Large intestine (tissue), 3 donors: Measurements from ENCODE around the gene ZNF771. TPM values are rescaled to one million over a fixed set of nuclear protein-coding genes. Genes with fewer than 3 reads are reported as not detected.
"Not testable (repeated sequence)": the region's sequence is repeated elsewhere in the genome, so short reads cannot be mapped to it uniquely, and the experiment has no call there.

Experiments used
- DNase-seq, 2 donors: peaks; one replicate each; pipeline versions ENCODE4 v3.0.0 to v3.0.0-alpha.2; 2013
- H3K27ac ChIP-seq: one replicate; pipeline ENCODE4 v1.5.1; 2013; ENCODE audit warnings: low read length
- H3K27me3 ChIP-seq: 2 replicates; pipeline ENCODE4 v1.6.1; 2013; ENCODE audit warnings: low read length; ENCODE audit not compliant: control insufficient read depth, insufficient read depth
- H3K36me3 ChIP-seq: 2 replicates; pipeline ENCODE4 v1.6.1; 2013; ENCODE audit warnings: low read length; ENCODE audit not compliant: control insufficient read depth, insufficient read depth
- H3K4me1 ChIP-seq: one replicate; pipeline ENCODE4 v1.6.1; 2013; ENCODE audit warnings: low read length; ENCODE audit not compliant: control insufficient read depth, insufficient read depth
- H3K4me3 ChIP-seq: one replicate; pipeline ENCODE4 v1.5.1; 2013; ENCODE audit warnings: low read length
- H3K9me3 ChIP-seq: one replicate; pipeline ENCODE4 v1.6.1; 2013; ENCODE audit warnings: mild to moderate bottlenecking, low read depth, low read length, moderate library complexity; ENCODE audit not compliant: control insufficient read depth
- WGBS: methylation state at CpG from one replicate; pipeline ENCODE4 v1.1.5; 2013; ENCODE audit warnings: low lambda C conversion rate; ENCODE audit not compliant: insufficient coverage; 5-methylcytosine and 5-hydroxymethylcytosine counted together
- polyA plus RNA-seq: library from polyadenylated mRNA; unstranded; fragments of 120-200 nt; gene quantifications from one replicate; pipeline ENCODE4 v1.2.1, GENCODE V29; 2013

The ZNF771 gene
- polyA plus RNA-seq, 1 donor = 4.0 TPM

DNA sequence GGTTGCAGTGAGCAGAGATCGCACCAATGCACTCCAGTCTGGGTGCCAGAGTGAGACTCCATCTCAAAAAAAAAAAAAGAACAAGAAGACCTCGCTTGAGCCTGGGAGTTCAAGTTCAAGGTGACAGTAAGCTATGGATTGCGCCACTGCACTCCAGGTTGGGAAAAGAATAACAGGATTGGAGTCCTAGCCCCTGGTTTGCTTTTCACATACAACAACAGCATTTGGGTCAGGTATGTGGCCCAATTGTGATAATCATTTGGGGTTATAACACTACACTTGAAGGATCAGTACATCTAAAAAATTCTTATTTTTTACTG is 41.7 kb downstream of the ZNF771 start:
- Histone ChIP-seq H3K36me3 (peaks cover 5% of the 10 kb centered on the region), H3K9me3 (peaks cover 22% of the 10 kb centered on the region), H3K27me3 (no peaks in the 10 kb centered on the region), H3K4me1 (peaks cover 60% of the 10 kb centered on the region), H3K4me3 (no peak overlapping the region), H3K27ac (no peak overlapping the region)
- DNase-seq = no peak
- 100% methylated on average over 1 of the region's 3 CpGs for WGBS

DNA sequence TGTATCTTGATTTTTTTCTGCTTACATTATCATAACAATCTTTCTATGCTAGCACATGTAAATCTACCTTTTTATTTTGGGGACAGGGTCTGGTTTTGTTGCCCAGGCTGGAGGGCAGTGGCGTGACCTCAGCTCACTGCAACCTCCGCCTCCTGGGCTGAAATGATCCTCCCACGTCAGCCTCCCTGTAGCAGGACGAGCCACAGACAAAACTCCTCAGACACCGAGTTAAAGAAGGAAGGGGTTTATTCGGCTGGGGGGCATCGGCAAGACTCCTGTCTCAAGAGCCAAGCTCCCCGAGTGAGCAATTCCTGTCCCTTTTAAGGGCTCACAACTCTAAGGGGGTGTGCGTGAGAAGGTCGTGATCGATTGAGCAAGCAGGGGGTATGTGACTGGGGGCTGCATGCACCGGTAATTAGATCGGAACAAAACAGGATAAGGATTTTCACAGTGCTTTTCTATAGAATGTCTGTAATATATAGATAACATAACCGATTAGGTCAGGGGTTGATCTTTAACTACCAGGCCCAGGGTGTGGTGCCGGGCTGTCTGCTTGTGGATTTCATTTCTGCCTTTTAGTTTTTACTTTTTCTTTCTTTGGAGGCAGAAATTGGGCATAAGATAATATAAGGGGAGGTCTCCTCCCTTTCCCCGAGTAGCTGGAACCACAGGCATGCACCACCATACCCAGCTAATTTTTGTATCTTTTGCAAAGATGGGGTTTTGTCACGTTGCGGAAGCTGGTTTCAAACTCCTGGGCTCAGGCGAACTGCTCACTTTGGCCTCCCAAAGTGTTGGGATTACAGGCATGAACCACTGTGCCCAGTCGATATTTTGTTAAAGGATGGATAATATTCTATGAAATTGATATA is 45.5 kb downstream of the ZNF771 start:
- not testable (repeated sequence) for H3K27me3 ChIP-seq, H3K36me3 ChIP-seq, H3K4me3 ChIP-seq, H3K9me3 ChIP-seq
- DNase-seq = peak in 1 of 2 donors; percentile 15
- H3K27ac ChIP-seq = peak overlapping the region; percentile 51
- no CpG with 5 or more reads among the region's 20 CpGs for WGBS
- peaks cover 45% of the 10 kb centered on the region for H3K4me1 ChIP-seq

DNA sequence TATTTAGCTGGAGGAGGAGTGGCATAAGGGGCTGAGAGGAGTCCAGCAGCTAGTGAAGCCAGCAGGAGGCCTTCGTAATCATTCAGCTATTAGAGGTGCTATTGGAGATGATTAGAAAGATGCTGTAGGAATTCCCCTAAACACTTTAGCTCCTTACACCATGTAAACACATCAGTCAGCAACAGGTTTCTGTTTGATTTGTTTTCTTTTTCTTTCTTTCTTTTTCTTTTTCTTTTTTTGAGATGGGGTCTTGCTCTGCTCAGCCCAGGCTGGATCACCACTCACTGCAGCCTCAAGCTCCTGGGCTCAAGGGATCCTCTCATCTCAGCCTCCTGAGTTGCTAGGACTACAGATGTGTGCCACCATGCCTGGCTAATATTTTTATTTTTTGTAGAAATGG is 48.9 kb downstream of the ZNF771 start:
- Histone ChIP-seq H3K27ac (no peak overlapping the region), H3K27me3 (no peaks in the 10 kb centered on the region), H3K9me3 (no peaks in the 10 kb centered on the region), H3K4me3 (no peak overlapping the region), H3K4me1 (peaks cover 31% of the 10 kb centered on the region), H3K36me3 (no peaks in the 10 kb centered on the region)
- WGBS = no CpG with 5 or more reads among the region's 1 CpG
- DNase-seq = no peak

DNA sequence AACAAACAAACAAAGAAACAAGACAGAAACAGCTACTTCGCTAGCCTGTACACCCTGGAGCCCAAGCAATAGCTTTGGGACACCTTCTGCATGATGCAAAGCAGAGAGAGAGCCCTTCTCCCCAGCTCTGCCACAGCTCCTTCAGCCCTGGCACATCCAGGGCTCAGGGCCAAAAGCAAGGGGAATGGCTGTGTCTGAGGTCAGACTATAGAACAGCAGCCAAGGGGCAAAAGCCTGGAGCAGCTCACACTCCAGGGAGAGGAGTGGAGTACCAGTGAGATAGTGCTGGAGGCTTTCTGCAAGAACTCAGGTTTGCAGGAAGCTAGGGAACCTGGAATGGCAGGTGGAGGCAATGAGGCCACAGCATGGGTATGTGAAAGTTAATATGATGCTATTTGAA is 49.9 kb downstream of the ZNF771 start:
- H3K4me3 ChIP-seq = no peak overlapping the region
- no peak for DNase-seq
- WGBS = no CpG with 5 or more reads among the region's 1 CpG
- H3K27me3 ChIP-seq = no peaks in the 10 kb centered on the region
- H3K9me3 ChIP-seq = no peaks in the 10 kb centered on the region
- H3K4me1 ChIP-seq = peaks cover 31% of the 10 kb centered on the region
- no peak overlapping the region for H3K27ac ChIP-seq
- no peaks in the 10 kb centered on the region for H3K36me3 ChIP-seq

DNA sequence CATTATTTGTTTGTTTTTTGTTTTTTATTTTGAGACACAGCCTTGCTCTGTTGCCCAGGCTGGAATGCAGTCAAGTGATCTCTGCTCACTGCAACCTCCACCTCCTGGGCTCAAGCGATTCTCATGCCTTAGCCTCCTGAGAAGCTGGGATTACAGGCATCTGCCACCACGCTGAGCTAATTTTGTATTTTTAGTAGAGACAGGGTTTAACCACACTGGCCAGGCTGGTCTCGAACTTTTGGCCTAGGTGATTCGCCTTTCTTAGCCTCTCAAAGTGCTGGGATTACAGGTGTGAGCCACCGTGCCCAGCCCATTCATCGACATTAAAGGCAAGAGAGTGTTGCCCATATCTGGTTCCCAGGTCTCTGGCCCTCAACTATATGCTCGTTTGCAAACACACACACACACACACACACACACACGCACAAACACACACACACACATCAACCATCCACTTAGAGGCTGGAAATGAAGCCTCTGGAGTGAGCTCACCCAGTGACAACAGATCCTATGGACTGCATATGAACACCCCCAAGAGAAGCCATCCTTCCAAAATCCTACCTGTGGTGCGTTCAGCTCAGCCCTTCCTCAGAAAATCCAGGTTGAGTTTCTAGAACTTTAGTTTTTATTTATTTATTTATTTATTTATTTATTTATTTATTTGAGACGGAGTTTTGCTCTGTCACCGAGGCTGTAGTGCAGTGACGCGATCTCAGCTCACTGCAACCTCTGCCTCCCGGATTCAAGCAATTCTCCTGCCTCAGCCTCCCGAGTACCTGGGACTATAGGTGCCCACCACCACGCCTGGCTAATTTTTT is 50.5 kb downstream of the ZNF771 start:
- no CpG with 5 or more reads among the region's 16 CpGs for WGBS
- no peak overlapping the region for H3K4me3 ChIP-seq
- no peak overlapping the region for H3K27ac ChIP-seq
- no peak for DNase-seq
- no peaks in the 10 kb centered on the region for H3K36me3 ChIP-seq
- peaks cover 28% of the 10 kb centered on the region for H3K4me1 ChIP-seq
- no peaks in the 10 kb centered on the region for H3K27me3 ChIP-seq
- H3K9me3 ChIP-seq = no peaks in the 10 kb centered on the region

DNA sequence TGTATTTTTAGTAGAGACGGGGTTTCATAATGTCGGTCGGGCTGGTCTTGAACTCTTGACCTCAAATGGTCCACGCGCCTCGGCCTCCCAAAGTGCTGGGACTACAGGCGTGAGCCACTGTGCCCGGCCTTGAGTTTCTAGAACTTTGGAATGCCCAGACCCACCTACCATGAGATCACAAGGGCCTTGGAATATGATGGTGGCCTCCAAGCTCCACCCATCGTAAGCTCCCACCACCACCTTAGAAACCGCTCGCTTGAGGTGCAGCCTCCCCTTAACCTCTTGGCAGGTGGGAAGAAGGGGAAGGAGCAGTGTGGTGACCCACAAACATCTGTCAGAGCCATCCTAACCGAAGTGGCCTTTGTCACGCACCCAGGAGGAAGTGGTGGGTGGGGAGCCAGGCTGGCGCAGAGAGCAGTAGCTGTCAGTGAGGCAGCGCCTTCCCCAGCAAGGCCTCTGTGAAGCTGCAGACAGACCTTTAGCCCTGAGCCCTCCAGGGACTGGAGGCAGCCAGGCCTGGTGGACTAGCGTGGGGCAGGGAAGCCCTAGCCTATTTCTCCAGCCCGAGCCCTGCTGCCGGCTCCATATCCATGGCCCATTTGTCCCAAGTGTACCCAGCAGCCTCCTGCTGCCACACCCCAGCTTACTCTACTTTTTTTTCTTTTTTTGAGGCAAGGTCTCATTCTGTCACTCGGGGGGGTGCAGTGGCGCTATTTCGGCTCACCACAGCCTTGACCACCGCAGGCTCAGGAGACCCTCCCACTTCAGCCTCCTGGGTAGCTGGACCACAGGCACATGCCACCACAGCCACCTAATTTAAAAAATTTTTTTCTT is 51.4 kb downstream of the ZNF771 start:
- Histone ChIP-seq H3K4me1 (peaks cover 21% of the 10 kb centered on the region), H3K27me3 (no peaks in the 10 kb centered on the region), H3K36me3 (no peaks in the 10 kb centered on the region), H3K27ac (no peak overlapping the region), H3K4me3 (no peak overlapping the region), H3K9me3 (no peaks in the 10 kb centered on the region)
- DNase-seq = peak; percentile 48 to 71
- no CpG with 5 or more reads among the region's 22 CpGs for WGBS

DNA sequence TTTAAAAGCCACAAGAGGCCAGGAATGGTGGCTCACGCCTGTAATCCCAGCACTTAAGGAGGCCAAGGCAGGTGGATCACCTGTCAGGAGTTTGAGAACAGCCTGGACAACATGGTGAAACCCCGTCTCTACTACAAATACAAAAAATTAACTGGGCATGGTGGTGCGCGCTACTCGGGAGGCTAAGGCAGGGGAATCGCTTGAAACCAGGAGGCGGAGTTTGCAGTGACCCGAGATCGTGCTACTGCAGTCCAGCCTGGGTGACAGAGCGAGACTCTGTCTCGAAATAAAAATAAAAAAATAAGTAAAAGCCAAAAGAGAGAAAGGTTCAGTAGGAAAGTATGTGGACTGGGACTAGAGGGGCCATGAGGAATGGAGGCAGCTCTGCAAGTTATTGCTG is 52.0 kb downstream of the ZNF771 start:
- Histone ChIP-seq H3K27me3 (no peaks in the 10 kb centered on the region), H3K4me1 (peaks cover 14% of the 10 kb centered on the region), H3K9me3 (no peaks in the 10 kb centered on the region), H3K27ac (no peak overlapping the region), H3K36me3 (no peaks in the 10 kb centered on the region), H3K4me3 (no peak overlapping the region)
- no CpG with 5 or more reads among the region's 11 CpGs for WGBS
- DNase-seq = no peak

DNA sequence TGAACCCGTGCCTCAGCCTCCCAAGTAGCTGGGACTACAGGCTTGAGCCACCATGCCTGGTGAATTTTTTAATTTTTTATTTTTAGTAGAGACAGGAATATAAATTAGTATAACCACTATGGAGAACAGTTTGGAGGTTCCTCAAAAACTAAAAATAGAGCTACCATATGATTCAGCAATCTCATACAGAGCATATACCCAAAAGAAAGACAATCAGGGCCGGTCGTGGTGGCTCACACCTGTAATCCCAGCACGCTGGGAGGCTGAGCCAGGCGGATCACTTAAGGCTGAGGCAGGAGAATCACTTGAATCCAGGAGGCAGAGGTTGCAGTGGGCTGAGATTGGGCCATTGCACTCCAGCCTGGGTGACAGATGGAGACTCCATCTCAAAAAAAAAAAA is 54.0 kb downstream of the ZNF771 start:
- not testable (repeated sequence) for H3K27ac ChIP-seq, H3K36me3 ChIP-seq, H3K9me3 ChIP-seq, H3K4me3 ChIP-seq, DNase-seq, H3K4me1 ChIP-seq, H3K27me3 ChIP-seq
- no CpG with 5 or more reads among the region's 5 CpGs for WGBS

DNA sequence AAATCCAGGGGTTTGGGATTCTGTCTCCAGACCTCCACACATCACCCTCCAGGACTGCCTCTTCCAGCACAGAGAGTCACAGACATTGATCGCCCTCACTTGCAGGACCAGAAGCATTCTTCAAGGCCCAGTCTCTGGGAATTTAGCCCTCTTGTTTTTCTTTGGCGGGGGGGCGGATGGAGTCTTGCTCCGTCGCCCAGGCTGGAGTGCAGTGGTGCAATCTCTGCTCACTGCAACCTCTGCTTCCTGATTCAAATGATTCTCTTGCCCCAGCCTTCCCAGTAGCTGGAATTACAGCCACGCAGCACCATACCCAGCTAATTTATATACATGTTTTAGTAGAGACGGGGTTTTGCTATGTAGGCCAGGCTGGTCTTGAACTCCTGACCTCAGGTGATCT is 56.7 kb downstream of the ZNF771 start:
- H3K27me3 ChIP-seq = no peaks in the 10 kb centered on the region
- no peak for DNase-seq
- no peaks in the 10 kb centered on the region for H3K36me3 ChIP-seq
- H3K4me3 ChIP-seq = no peak overlapping the region
- H3K9me3 ChIP-seq = no peaks in the 10 kb centered on the region
- no CpG with 5 or more reads among the region's 7 CpGs for whole genome bisulfite sequencing
- peaks cover 2% of the 10 kb centered on the region for H3K4me1 ChIP-seq
- no peak overlapping the region for H3K27ac ChIP-seq
